NCI-H1694 (cell line): ENCODE results near the gene TFAP2A.

Experiments used
- DNase-seq: peaks from one replicate; lab custom pipeline; 2025; lab: John Stamatoyannopoulos, UW

The TFAP2A gene

DNA sequence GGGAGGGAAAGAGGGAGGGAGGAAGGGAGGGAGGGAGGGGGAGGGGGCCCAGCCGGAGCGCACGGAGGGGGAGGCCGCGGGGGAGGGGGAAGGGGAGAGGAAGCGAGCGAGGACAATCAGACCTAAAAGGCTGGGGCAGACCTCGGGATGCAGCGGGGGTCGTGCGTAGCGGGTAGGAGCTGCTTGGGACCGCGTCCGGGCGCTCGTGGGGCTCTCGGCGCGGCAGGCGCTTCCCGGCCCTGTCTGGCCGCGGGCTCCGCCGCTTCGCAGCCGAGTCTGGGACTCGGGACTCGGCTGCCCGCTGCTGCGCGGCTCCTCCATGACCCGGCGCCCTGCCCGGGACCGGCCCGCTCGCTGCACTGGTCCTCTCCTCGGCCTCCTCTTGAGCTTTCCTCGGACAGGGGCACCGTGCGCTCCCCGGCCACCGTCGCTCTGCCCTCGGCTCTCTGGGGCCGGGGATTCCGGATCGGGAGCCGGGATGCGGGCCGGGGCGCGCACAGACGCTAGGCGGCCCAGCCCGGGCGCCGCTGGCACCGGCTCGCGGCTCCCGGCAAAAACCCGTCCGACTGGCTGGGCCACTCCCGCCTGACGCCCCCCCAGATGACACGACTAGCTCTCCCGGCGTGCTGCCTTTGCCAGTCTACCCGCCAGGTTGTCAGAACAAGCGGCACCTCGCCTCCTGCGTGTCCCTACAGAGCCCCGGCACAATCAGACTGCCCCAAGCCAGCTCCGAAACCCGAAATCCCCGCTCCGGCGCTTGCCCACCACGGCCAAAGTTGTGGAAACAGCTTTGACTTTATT, 2.2 kb downstream of the TFAP2A start:
- no peak for DNase-seq

DNA sequence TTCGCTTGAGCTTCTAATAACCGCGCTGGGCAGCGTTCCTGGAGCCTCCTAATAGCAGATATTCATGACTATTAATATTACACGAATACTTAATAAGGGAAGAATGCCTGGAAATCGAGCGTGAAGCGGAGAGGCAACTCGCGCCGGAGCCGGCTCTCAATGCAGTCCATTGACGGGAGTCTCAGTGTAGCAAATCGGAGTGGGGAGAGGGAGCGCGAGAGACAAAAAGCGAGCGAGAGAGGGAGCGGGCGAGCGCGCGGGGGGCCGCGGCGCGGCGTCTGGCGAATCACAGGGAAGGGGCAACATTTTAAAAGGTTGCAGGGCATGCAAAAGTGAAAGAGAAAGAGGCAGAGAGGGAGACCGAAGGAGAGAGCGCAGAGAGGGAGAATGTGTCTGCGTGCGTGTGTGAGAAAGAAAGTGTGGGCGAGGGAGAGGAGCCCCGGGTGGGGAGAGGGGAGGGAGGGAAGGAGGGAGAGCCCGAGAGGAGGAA, 2.9 kb downstream of the TFAP2A start:
- DNase-seq: peak; percentile 64

GRCh38 chr6:10411131-10411970, 3.5 kb downstream of the TFAP2A start:
- no peak for DNase-seq

DNA sequence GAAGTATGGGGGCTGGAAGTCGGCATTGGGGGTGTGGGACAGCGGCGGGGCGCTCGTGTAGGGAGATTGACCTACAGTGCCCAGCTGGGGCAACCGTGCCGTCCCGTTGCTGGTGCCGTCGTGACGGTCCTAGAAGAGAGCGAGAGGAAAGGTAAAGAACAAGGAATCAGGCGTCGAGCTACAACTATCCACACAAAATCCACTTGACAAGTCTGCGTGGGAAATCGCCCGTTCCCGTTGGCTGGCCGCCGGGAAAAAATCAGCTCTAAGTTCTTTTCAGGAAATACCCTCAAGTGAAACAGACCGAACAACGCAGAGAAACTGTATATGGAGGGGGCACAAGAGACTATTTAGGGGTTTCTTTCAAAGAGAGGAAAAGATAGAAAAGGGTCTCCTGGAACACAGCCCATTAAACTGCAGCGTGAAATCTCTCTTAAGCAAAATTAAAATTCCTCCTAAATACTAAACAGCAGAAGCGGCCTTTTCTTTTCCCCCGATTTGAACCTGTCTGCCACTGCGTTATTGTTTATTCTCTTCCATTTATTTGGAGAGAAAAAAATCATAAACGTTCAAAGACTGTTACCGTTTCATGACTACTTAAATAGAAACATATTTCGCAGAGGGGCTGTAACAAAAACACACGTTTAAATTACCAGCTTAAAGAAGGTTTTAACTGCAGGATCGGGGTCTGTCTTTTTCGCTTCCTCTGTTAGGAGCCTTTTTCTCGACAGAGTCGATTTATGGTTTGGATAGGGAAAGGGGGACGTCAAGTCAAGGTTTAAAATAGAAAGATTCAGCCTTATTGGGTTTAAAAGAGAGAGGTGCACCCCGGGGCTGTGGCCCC, 4.4 kb downstream of the TFAP2A start:
- DNase-seq: no peak

- no peak for DNase-seq
These were observed 5.1 kb downstream of the TFAP2A start for GRCh38 chr6:10409731-10410206.

GRCh38 chr6:10409233-10409721, 5.6 kb downstream of the TFAP2A start:
- no peak for DNase-seq

GRCh38 chr6:10408457-10408856, 6.4 kb downstream of the TFAP2A start:
- DNase-seq: no peak

- DNase-seq: no peak
These were observed 7.2 kb downstream of the TFAP2A start for GRCh38 chr6:10407674-10408054.

DNA sequence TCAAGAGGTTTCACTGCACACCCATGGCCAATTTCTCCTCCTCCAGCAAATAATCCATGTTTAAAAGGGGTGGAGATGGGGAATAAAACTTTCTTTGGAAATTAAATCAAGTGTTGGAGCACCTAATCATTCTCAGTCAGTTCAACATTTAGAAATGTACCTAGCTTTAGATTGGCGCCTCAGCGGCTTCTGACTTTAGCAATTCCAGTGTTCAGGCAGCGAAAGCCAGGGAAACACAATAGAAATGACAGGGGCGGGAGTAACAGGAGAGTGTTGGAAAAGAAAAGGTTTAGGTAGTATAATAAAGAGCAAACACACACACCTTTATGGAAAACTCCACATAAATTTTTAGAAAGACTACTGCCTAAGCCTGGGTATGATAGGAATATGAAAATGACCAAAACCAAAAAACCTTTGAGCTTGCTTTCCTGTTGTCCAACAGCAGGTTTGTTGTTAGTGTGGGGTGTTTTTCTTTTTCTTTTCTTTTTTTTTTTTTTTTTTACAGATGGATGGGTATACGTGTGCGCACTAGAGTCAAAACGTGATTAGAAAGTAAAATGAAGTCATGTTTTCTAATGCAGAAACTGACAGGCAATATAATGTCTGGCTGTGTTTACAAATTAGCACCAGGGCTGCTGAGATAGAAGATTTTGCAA, 7.7 kb downstream of the TFAP2A start:
- DNase-seq: no peak

- DNase-seq: no peak
These were observed 8.3 kb downstream of the TFAP2A start for GRCh38 chr6:10406556-10406955.

DNA sequence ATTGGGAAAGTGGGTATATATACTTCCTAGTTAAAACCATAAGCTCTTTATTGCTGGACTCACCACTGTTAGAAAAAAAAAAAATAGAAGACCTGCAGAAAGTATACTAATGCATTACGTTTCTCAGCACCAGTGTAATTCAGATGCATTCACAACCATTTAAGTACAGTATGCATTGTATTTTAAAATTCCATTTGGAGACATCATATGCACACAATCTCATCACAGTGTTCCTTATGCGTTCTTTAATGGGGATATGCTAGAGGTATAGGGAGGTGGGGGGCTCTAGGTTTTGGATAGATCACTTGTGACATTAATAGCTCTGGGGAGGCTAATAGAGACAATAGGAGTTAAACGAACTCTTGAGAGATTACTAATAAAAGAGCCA, 9.4 kb downstream of the TFAP2A start:
- DNase-seq: no peak

GRCh38 chr6:10404799-10405512, 9.9 kb downstream of the TFAP2A start:
- DNase-seq: no peak

- peak; percentile 97 for DNase-seq
These were observed 10.6 kb downstream of the TFAP2A start for GRCh38 chr6:10404107-10404798.

GRCh38 chr6:10403385-10404106, 11.3 kb downstream of the TFAP2A start:
- no peak for DNase-seq

DNA sequence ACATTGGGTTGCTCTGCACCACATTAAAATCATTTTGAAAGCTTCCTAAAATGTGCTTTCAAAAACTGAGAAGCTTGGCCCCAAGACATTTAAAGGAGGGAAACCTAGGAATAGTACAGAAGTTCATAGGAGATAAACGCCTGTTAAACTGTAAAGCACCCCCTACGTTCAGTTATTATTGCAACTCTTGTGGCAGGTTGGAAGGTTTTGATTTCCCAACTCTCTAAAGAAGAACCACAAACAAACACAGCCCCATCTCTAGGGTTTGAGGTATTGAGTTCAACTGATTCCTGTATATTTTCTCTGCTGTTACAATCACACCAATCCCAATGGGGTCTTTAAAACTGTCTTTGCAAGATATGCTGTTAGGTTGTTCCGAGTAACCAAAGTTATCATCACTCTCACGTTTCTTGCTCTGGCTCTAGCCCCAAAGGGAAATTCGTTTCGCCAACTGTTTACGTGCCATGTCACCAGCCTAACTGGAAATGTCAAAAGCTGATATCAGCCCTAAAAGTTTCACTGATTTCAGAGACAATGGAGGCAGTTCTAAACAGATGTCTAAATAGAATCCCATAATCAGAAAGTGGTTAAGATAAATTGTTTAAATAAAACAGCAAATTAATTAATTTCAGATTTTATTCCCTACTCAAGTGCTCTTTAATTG, 12.1 kb downstream of the TFAP2A start:
- DNase-seq: no peak

GRCh38 chr6:10401632-10402223, 13.1 kb downstream of the TFAP2A start:
- DNase-seq: no peak

DNA sequence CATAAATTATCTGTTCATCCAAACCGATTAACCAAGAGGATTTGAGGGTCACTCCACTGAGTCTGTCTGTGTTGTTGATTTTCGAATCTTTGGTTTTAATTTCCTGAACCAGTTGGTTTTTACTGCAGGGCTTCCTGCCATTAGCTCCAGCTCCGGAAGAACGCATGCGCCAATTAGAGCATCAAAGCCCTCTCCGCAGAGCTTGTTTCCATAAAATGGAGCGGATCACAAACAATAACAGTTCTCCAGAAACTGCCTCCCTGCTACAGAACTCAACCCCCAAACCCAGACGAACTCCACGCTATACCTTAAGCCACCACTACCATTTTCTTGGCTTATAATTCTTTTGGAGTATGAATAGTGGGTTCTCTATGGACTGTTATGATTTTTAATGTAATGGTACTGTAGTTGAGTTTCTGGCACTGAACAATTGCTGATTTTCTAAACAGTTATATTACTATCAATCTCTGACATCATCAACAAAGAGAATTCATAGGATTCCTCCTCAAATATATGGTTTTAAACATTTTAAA, 13.8 kb downstream of the TFAP2A start:
- DNase-seq: no peak

GRCh38 chr6:10400330-10400729, 14.5 kb downstream of the TFAP2A start:
- no peak for DNase-seq
